Measurements from ENCODE around the gene DIPK1B. TPM values are rescaled to one million over a fixed set of nuclear protein-coding genes. Genes with fewer than 3 reads are reported as not detected.

DIPK1B gene
- total and polyA plus RNA-seq, 11 donors = 14.4 to 46.3 (median 19.8) TPM

DNA sequence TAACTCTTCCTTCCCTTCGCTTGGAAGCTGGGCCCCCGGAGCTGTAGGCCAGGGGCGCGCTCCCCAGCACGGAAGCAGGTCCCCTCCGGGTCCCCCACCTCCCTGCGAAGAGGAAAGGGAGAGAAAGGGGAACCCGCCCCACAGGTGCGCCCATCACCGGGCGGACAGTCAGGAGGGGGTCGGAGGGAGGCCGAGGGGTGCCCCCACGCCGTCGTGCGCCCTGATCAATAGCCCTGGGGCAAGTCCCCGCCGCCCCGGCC is 25.9 kb upstream of the DIPK1B start:
- no peak for TF ChIP-seq POLR2A (IDR thresholded peaks at IDR 0.05)
- TF ChIP-seq, protein P1, sequence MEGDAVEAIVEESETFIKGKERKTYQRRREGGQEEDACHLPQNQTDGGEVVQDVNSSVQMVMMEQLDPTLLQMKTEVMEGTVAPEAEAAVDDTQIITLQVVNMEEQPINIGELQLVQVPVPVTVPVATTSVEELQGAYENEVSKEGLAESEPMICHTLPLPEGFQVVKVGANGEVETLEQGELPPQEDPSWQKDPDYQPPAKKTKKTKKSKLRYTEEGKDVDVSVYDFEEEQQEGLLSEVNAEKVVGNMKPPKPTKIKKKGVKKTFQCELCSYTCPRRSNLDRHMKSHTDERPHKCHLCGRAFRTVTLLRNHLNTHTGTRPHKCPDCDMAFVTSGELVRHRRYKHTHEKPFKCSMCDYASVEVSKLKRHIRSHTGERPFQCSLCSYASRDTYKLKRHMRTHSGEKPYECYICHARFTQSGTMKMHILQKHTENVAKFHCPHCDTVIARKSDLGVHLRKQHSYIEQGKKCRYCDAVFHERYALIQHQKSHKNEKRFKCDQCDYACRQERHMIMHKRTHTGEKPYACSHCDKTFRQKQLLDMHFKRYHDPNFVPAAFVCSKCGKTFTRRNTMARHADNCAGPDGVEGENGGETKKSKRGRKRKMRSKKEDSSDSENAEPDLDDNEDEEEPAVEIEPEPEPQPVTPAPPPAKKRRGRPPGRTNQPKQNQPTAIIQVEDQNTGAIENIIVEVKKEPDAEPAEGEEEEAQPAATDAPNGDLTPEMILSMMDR (IDR thresholded peaks at IDR 0.05) = no peak
- H3K9me3 ChIP-seq = no peaks in the 10 kb centered on the region
- ATAC-seq = no peak
- peak overlapping the region; percentile 59 to 94 (median 86) for H3K4me3 ChIP-seq
- peaks cover 0 to 5% (median 0%) of the 10 kb centered on the region in 9 donors for H3K36me3 ChIP-seq
- peaks cover 12 to 89% (median 57%) of the 10 kb centered on the region in 12 donors for H3K4me1 ChIP-seq
- no peaks in the 10 kb centered on the region for H3K27me3 ChIP-seq
- WGBS, 4 donors = 1 to 4% (median 2%) methylated on average over 11 to 20 of the region's 20 CpGs
- DNase-seq = no peak
- H3K27ac ChIP-seq = peak overlapping the region; percentile 57 to 95 (median 89)
- intact Hi-C loops (cut with DNase I) = loop anchor here in 3 of 10 donors (5.0 kb wide), 1 partner anchor 41 kb away; no protein-coding TSS in a partner anchor

DNA sequence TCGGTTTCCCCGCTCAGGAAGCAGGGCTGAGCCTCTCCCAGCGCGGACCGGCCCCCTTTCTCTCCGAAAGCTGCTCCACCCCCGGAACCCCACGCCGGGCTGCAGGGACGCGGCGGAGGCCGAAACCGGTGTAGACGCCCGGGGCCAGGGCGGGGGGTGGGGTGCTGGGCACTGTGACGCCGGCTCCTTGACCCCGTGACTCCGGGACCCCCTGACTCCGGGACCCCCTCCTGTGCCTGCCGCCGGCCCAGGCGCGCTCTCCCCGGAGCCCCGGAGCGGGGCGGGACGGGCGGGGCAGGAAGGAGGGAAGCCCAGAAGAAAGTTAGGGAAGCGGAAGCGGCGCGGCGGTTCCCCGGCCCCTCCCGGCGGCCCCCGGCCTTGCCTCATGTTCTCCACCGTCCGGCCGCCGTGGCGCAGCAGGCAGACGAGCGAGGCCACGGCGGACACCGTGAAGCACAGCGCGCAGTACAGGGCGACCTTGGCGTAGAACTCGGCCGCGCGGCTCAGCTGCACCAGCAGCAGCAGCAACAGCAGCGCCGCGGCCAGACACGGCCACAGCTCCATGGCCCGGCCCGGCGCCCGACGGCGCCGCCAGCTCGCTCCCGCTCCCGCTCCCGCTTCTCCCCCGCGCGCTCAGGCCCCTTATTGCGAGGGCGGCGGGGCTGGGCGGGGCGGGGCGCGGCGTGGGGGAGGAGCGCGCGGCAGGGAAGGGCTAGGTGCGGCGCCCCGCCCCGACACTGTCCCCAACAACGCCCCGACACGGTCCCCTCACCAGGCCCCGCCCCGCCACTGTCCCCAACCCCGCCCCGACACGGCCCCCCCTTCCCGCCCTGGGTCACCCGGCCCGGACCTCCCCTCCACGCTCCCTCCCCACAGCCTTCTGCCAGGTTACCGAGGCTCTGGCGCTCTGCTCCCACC is 25.3 kb upstream of the DIPK1B start, which contains the start of gene AGPAT2:
TSS of gene AGPAT2 (minus strand) at position 664 of the 918 bp plus-strand sequence. CDS start at position 564, 100 bp downstream.
- Histone ChIP-seq H3K27ac (peak within 1 kb of the TSS; percentile 57 to 95 (median 89)), H3K9me3 (no peaks in the 10 kb centered on the region), H3K36me3 (peaks cover 0 to 5% (median 0%) of the 10 kb centered on the region in 9 donors), H3K27me3 (no peaks in the 10 kb centered on the region), H3K4me3 (peak within 1 kb of the TSS; percentile 59 to 94 (median 86)), H3K4me1 (peaks cover 12 to 95% (median 58%) of the 10 kb centered on the region in 12 donors)
- peak in 1 of 2 donors; percentile 89 for TF ChIP-seq POLR2A (IDR thresholded peaks at IDR 0.05)
- TF ChIP-seq, protein P1 (IDR thresholded peaks at IDR 0.05) = peak in 1 of 12 donors; percentile 15
- DNase-seq (peak; percentile 86 to 91 (median 87)), ATAC-seq (peak; percentile 44 to 80 (median 69))
- intact Hi-C loops (cut with DNase I) = loop anchor here in 3 of 10 donors (5.0 kb wide), 1 partner anchor 40 kb away; no protein-coding TSS in a partner anchor
- 1 to 2% (median 1%) methylated on average over 45 to 104 of the region's 106 CpGs for WGBS, 4 donors

DNA sequence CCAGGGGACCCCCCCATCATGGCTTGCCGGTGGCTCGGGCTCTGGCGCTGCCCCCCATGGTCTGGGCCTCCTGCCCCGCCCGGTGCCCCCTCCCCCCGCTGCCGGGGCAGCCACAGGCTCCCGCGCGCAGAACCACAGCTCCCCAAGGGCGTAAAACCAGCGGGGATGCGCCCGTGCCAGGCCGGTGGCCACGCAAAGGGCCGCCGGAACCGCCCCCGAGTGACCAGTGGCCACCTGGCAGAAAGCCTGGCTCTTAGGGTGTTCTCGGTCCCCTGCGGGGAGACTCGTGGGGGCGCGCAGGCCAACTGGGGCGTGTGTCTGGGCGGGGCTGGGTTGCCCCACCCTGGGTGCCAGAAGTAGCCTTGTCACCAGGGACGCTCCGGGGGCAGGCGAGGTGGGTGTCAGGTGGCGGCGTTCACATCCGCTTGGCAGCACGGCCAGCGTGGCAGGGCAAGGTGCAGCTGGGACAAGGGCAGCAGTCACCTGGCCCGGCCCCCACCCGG is 24.6 kb upstream of the DIPK1B start:
- DNase-seq (peak in 2 of 5 donors; percentile 44 to 78), ATAC-seq (no peak)
- H3K4me1 ChIP-seq = peaks cover 12 to 89% (median 54%) of the 10 kb centered on the region in 12 donors
- H3K27me3 ChIP-seq = no peaks in the 10 kb centered on the region
- peaks cover 0 to 5% (median 0%) of the 10 kb centered on the region in 9 donors for H3K36me3 ChIP-seq
- WGBS, 4 donors = 34 to 57% (median 42%) methylated on average over 10 to 37 of the region's 37 CpGs
- intact Hi-C loops (cut with DNase I) = loop anchor here in 3 of 10 donors (5.0 kb wide), 1 partner anchor 40 kb away; no protein-coding TSS in a partner anchor
- peak overlapping the region in 11 of 12 donors; percentile 59 to 94 (median 87) for H3K4me3 ChIP-seq
- no peak for TF ChIP-seq POLR2A (IDR thresholded peaks at IDR 0.05)
- TF ChIP-seq, protein P1 (IDR thresholded peaks at IDR 0.05) = no peak
- no peaks in the 10 kb centered on the region for H3K9me3 ChIP-seq
- peak overlapping the region; percentile 26 to 95 (median 89) for H3K27ac ChIP-seq
